Neural progenitor cell (in vitro differentiated cells): ENCODE results near the gene PTGER4. TPM values are rescaled to one million over a fixed set of nuclear protein-coding genes. Genes with fewer than 3 reads are reported as not detected.

Experiments used
- DNase-seq: peaks from one replicate; pipeline ENCODE4 v3.0.0-alpha.2; 2016; ENCODE audit warnings: low spot score
- H2AFZ ChIP-seq: fragments of 200-600 bp; sonication (generic); replicated peaks from 2 replicates; pipeline ENCODE4 v1.6.1; 2016; ENCODE audit warnings: antibody characterized with exemption
- H3F3A ChIP-seq: fragments of 200-600 bp; sonication (generic); 2 replicates; pipeline ENCODE4 v1.6.1; 2016; ENCODE audit warnings: antibody characterized with exemption, low read depth
- H3K27ac ChIP-seq: fragments of 200-600 bp; sonication (generic); 2 replicates; pipeline ENCODE4 v1.5.1; 2016; ENCODE audit warnings: mild to moderate bottlenecking
- H3K27me3 ChIP-seq: fragments of 200-600 bp; sonication (generic); 2 replicates; pipeline ENCODE4 v1.6.1; 2016; ENCODE audit warnings: mild to moderate bottlenecking, moderate library complexity
- H3K36me3 ChIP-seq: fragments of 200-600 bp; sonication (generic); 2 replicates; pipeline ENCODE4 v1.5.1; 2016
- H3K4me1 ChIP-seq: fragments of 200-600 bp; sonication (generic); 2 replicates; pipeline ENCODE4 v1.6.1; 2016; ENCODE audit warnings: mixed run types
- H3K4me2 ChIP-seq: fragments of 200-600 bp; sonication (generic); 2 replicates; pipeline ENCODE4 v1.6.1; 2016
- H3K4me3 ChIP-seq: fragments of 200-600 bp; sonication (generic); 2 replicates; pipeline ENCODE4 v1.5.1; 2016
- H3K79me2 ChIP-seq: fragments of 200-600 bp; sonication (generic); 2 replicates; pipeline ENCODE4 v1.6.1; 2016; ENCODE audit warnings: low read depth
- H3K9ac ChIP-seq: fragments of 200-600 bp; sonication (generic); 2 replicates; pipeline ENCODE4 v1.6.1; 2016
- H3K9me3 ChIP-seq: fragments of 200-600 bp; sonication (generic); 2 replicates; pipeline ENCODE4 v1.5.1; 2016; ENCODE audit warnings: low read depth
- H4K20me1 ChIP-seq: fragments of 200-600 bp; sonication (generic); 2 replicates; pipeline ENCODE4 v1.6.1; 2016; ENCODE audit warnings: low read depth
- H3K27ac Mint-ChIP-seq: 3 replicates; pipeline ENCODE4 v1.8.0; 2021; ENCODE audit warnings: mixed read lengths
- H3K27me3 Mint-ChIP-seq: 2 replicates; pipeline ENCODE4 v1.8.0; 2022; ENCODE audit warnings: low read depth, mild to moderate bottlenecking, inconsistent platforms, moderate library complexity, mixed read lengths; ENCODE audit not compliant: insufficient read depth
- H3K36me3 Mint-ChIP-seq: 3 replicates; pipeline ENCODE4 v1.8.0; 2021; ENCODE audit warnings: mixed read lengths
- H3K4me1 Mint-ChIP-seq: 3 replicates; pipeline ENCODE4 v1.8.0; 2021; ENCODE audit warnings: mixed read lengths
- H3K4me3 Mint-ChIP-seq: 3 replicates; pipeline ENCODE4 v1.8.0; 2021; ENCODE audit warnings: mild to moderate bottlenecking, moderate library complexity, mixed read lengths
- H3K9me3 Mint-ChIP-seq: 3 replicates; pipeline ENCODE4 v1.8.0; 2020; ENCODE audit warnings: mixed read lengths
- EZH2 ChIP-seq: fragments of 200-600 bp; sonication (generic); IDR thresholded peaks from 2 replicates; pipeline ENCODE4 v1.6.1; 2017; ENCODE audit warnings: antibody characterized with exemption, mild to moderate bottlenecking, moderate library complexity
- EZH2phosphoT487 ChIP-seq: fragments of 200-600 bp; sonication (generic); IDR thresholded peaks from 2 replicates; pipeline ENCODE4 v1.6.1; 2017; ENCODE audit warnings: antibody characterized with exemption
- total RNA-seq: library from RNA; depleted of rRNA; stranded (reverse); fragments of >200 nt; gene quantifications from 2 replicates; pipeline ENCODE4 v1.2.3, GENCODE V29; 2015; ENCODE audit warnings: low replicate concordance
- TF ChIP-seq, protein P1 (sequence below): fragments of 200-600 bp; sonication (generic); IDR thresholded peaks from 2 replicates; pipeline ENCODE4 v1.5.1; 2017; ENCODE audit warnings: antibody characterized with exemption, mild to moderate bottlenecking

PTGER4 gene
- total RNA-seq, 1 donor from 2014 or later = not detected

DNA sequence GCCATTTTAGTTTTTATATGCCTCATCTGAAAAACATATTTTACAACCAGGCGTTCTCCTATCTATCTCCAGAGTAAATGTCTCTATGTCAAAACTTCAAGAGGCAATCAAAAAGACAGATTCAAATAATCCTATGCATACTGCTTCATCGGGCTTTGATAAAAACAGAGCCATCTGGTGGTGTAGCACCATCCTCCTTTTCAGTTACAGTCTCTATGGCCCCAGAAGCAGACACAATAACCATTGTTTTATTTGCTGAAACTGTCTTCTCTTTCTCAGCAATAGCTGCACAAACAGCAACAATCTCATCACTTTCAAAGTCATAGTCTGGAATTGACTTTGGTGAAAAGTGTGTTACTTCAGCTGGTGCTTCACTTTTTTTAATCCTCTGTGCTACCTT, 36.3 kb downstream of the PTGER4 start:
- no peaks in the 10 kb centered on the region for H3K79me2 ChIP-seq
- no peak overlapping the region for H3K4me3 Mint-ChIP-seq
- H3F3A ChIP-seq = no peaks in the 10 kb centered on the region
- H3K27me3 ChIP-seq = no peaks in the 10 kb centered on the region
- H4K20me1 ChIP-seq = no peaks in the 10 kb centered on the region
- H2AFZ ChIP-seq = no peak overlapping the region
- no peak overlapping the region for H3K27ac Mint-ChIP-seq
- DNase-seq = no peak
- TF ChIP-seq, protein P1, sequence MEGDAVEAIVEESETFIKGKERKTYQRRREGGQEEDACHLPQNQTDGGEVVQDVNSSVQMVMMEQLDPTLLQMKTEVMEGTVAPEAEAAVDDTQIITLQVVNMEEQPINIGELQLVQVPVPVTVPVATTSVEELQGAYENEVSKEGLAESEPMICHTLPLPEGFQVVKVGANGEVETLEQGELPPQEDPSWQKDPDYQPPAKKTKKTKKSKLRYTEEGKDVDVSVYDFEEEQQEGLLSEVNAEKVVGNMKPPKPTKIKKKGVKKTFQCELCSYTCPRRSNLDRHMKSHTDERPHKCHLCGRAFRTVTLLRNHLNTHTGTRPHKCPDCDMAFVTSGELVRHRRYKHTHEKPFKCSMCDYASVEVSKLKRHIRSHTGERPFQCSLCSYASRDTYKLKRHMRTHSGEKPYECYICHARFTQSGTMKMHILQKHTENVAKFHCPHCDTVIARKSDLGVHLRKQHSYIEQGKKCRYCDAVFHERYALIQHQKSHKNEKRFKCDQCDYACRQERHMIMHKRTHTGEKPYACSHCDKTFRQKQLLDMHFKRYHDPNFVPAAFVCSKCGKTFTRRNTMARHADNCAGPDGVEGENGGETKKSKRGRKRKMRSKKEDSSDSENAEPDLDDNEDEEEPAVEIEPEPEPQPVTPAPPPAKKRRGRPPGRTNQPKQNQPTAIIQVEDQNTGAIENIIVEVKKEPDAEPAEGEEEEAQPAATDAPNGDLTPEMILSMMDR = peak; percentile 14
- TF ChIP-seq EZH2 (no peak), EZH2phosphoT487 (no peak)
- H3K9me3 Mint-ChIP-seq = peaks cover 11% of the 10 kb centered on the region
- no peaks in the 10 kb centered on the region for H3K27me3 Mint-ChIP-seq
- H3K4me1 ChIP-seq = no peaks in the 10 kb centered on the region
- peaks cover 31% of the 10 kb centered on the region for H3K36me3 Mint-ChIP-seq
- H3K9ac ChIP-seq = no peak overlapping the region
- no peak overlapping the region for H3K4me3 ChIP-seq
- H3K27ac ChIP-seq = no peak overlapping the region
- no peak overlapping the region for H3K4me2 ChIP-seq
- no peaks in the 10 kb centered on the region for H3K4me1 Mint-ChIP-seq
- no peaks in the 10 kb centered on the region for H3K9me3 ChIP-seq
- no peaks in the 10 kb centered on the region for H3K36me3 ChIP-seq

DNA sequence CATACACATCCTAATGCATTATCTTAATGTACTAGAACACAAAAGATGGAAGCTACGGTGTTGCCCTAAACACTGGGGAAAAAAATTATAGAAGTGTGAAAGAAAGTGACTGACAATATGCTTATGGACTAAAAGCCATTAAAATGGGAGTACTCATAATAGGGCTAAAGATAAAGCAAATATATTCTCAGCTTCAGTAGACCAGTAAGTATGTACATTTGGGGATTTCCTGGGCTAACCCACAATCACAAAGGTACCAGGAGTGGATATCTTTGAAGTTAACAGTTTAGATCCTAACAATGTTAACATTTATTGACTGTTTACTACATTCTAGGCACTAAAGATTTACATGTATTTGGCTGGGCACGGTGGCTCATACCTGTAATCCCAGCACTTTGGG, 36.9 kb downstream of the PTGER4 start:
- no peaks in the 10 kb centered on the region for H4K20me1 ChIP-seq
- H3K4me3 Mint-ChIP-seq = no peak overlapping the region
- H3K27me3 ChIP-seq = no peaks in the 10 kb centered on the region
- H3K36me3 ChIP-seq = no peaks in the 10 kb centered on the region
- no peaks in the 10 kb centered on the region for H3F3A ChIP-seq
- no peaks in the 10 kb centered on the region for H3K4me1 ChIP-seq
- no peak overlapping the region for H3K27ac Mint-ChIP-seq
- no peaks in the 10 kb centered on the region for H3K79me2 ChIP-seq
- no peaks in the 10 kb centered on the region for H3K4me1 Mint-ChIP-seq
- H2AFZ ChIP-seq = no peak overlapping the region
- no peaks in the 10 kb centered on the region for H3K27me3 Mint-ChIP-seq
- H3K4me3 ChIP-seq = no peak overlapping the region
- peaks cover 4% of the 10 kb centered on the region for H3K9me3 ChIP-seq
- H3K9ac ChIP-seq = no peak overlapping the region
- H3K9me3 Mint-ChIP-seq = peaks cover 17% of the 10 kb centered on the region
- H3K4me2 ChIP-seq = no peak overlapping the region
- H3K27ac ChIP-seq = no peak overlapping the region
- TF ChIP-seq, protein P1 = no peak
- TF ChIP-seq EZH2 = no peak
- TF ChIP-seq EZH2phosphoT487 = no peak
- DNase-seq = no peak
- peaks cover 36% of the 10 kb centered on the region for H3K36me3 Mint-ChIP-seq

DNA sequence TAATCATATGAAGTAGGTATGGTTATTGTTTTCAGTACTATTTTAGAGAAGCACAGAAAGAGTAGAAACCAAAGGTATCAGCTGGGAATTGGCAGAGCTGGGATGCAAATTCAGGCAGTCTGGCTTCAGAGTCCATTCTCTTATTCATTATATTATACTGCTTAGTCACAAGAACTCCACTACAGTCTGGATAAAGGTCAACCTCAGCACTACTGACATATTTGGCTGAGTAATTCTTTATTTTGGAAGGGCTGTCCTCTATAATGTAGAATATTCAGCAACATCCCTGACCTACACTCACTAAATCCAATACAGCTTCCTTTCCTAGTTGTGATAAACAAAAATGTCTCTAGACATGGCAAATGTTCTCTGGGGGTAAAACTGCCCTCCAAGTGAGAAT, 37.6 kb downstream of the PTGER4 start:
- Mint-ChIP-seq H3K27ac (no peak overlapping the region), H3K4me1 (no peaks in the 10 kb centered on the region), H3K27me3 (peaks cover 2% of the 10 kb centered on the region), H3K36me3 (peaks cover 35% of the 10 kb centered on the region), H3K9me3 (peaks cover 17% of the 10 kb centered on the region), H3K4me3 (no peak overlapping the region)
- no peaks in the 10 kb centered on the region for H3K36me3 ChIP-seq
- H2AFZ ChIP-seq = no peak overlapping the region
- no peaks in the 10 kb centered on the region for H3K4me1 ChIP-seq
- no peaks in the 10 kb centered on the region for H4K20me1 ChIP-seq
- no peak overlapping the region for H3K27ac ChIP-seq
- H3K9me3 ChIP-seq = peaks cover 6% of the 10 kb centered on the region
- H3K27me3 ChIP-seq = no peaks in the 10 kb centered on the region
- TF ChIP-seq, protein P1 = no peak
- TF ChIP-seq EZH2phosphoT487 (no peak), EZH2 (no peak)
- no peak for DNase-seq
- no peak overlapping the region for H3K4me3 ChIP-seq
- H3K4me2 ChIP-seq = no peak overlapping the region
- no peaks in the 10 kb centered on the region for H3F3A ChIP-seq
- H3K79me2 ChIP-seq = no peaks in the 10 kb centered on the region
- H3K9ac ChIP-seq = no peak overlapping the region
